T-helper 2 cell treated with Interferon-gamma antibody and Interleukin-4, amounts not matched to agents 5 μg/mL and 100 μg/mL, for 36 hours (primary cell): ENCODE results near the gene ASTN1.

ENCODE experiments used
- DNase-seq: peaks from one replicate; pipeline ENCODE4 v3.0.0; 2021; ENCODE audit warnings: low spot score
- H3K27ac Mint-ChIP-seq: one replicate; pipeline ENCODE4 v1.8.0; 2021; ENCODE audit warnings: mild to moderate bottlenecking, mixed read lengths
- H3K27me3 Mint-ChIP-seq: one replicate; pipeline ENCODE4 v1.8.0; 2021; ENCODE audit warnings: low read depth, mixed read lengths
- H3K36me3 Mint-ChIP-seq: one replicate; pipeline ENCODE4 v1.8.0; 2021; ENCODE audit warnings: low read depth, mixed read lengths
- H3K4me1 Mint-ChIP-seq: one replicate; pipeline ENCODE4 v1.8.0; 2021; ENCODE audit warnings: low read depth, mixed read lengths
- H3K4me3 Mint-ChIP-seq: one replicate; pipeline ENCODE4 v1.8.0; 2022; ENCODE audit warnings: mild to moderate bottlenecking, moderate library complexity, mixed read lengths
- H3K9me3 Mint-ChIP-seq: one replicate; pipeline ENCODE4 v1.8.0; 2021; ENCODE audit warnings: mixed read lengths

ASTN1 gene

DNA sequence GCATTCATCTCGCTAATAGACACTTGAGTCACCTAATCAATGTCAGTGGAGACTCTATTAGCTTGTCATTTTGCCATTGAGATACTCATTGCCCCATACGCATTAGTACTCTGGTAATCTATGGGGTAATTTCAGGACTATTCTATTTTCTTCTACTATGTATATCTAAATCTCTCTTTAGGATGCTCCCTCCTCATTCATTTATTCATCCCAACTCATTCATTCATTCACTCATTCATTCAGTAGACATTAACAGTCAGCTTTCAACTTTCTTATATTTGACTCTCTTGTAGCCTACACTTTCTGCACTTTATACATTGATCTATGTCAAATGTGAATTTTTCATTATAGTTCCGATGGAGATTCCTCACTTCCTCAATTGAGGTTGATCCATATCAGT lies 170.9 kb downstream of the ASTN1 start:
- Mint-ChIP-seq H3K9me3 (no peaks in the 10 kb centered on the region), H3K4me1 (no peaks in the 10 kb centered on the region), H3K36me3 (no peaks in the 10 kb centered on the region), H3K27me3 (no peaks in the 10 kb centered on the region), H3K4me3 (no peak overlapping the region), H3K27ac (no peak overlapping the region)
- no peak for DNase-seq

GRCh38 chr1:176989754-176990153 lies 174.8 kb downstream of the ASTN1 start:
- Mint-ChIP-seq H3K36me3 (no peaks in the 10 kb centered on the region), H3K27ac (no peak overlapping the region), H3K4me3 (no peak overlapping the region), H3K4me1 (no peaks in the 10 kb centered on the region), H3K27me3 (no peaks in the 10 kb centered on the region), H3K9me3 (no peaks in the 10 kb centered on the region)
- no peak for DNase-seq

DNA sequence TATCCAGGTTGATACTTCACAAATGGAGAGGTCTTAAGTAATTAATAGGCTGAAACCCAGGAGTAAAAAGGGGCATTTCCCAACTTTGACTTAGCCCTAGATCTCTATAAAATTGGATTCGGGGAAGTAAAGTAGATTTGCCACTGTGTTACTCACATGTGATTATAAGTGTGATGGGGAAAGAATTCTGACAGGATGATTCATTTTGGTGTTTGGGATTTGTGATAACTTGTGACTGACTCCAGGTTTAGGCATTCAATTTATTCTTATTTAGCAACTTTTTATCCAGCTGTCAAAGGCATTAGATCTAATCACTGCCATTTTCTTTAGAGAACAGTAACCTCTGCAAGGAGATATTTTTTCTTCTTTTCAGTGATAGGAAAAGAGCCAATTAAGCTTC lies 175.5 kb downstream of the ASTN1 start:
- no peak overlapping the region for H3K4me3 Mint-ChIP-seq
- H3K9me3 Mint-ChIP-seq, result no peaks in the 10 kb centered on the region
- H3K4me1 Mint-ChIP-seq, result no peaks in the 10 kb centered on the region
- no peak for DNase-seq
- H3K36me3 Mint-ChIP-seq, result no peaks in the 10 kb centered on the region
- H3K27me3 Mint-ChIP-seq, result no peaks in the 10 kb centered on the region
- no peak overlapping the region for H3K27ac Mint-ChIP-seq

DNA sequence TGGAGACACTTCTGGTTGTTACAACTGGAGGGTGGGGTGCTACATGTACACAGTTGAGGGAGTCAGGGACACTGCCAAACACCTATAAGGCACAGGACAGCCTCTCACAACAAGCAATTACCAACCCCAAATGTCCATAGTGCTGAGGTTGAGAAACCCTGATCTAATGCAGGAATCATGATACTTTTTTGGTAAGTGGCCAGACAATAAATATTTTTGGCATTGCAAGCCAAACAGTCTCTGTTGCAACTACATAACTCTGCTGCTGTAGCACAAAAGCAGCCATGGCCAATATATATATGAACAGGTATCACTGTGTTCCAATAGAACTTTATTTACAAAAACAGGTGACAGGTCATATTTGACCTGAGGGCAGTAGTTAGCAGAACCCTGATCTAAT lies 177.5 kb downstream of the ASTN1 start:
- Mint-ChIP-seq H3K27me3 (no peaks in the 10 kb centered on the region), H3K4me1 (no peaks in the 10 kb centered on the region), H3K27ac (no peak overlapping the region), H3K4me3 (no peak overlapping the region), H3K36me3 (no peaks in the 10 kb centered on the region), H3K9me3 (no peaks in the 10 kb centered on the region)
- DNase-seq, result no peak

DNA sequence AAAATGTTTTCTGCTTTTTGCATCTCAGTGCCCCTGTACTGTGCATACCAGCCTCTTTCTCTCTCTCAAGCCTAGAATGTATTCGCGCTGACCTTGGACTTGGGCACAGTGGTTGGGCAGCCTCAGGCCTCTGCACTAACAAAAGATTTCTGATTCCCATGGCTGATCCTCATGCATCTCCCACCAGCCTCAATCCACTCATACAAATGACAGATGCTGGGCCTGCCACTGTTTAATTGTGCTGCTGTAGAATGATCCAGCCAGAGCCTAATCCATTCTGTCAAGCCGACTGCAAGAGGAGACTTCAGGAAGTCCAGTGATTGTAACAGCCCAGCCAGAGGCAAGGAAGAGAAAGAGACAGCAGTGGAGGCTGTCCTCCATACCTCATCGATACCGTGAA lies 180.8 kb downstream of the ASTN1 start:
- Mint-ChIP-seq H3K4me1 (no peaks in the 10 kb centered on the region), H3K4me3 (no peak overlapping the region), H3K9me3 (no peaks in the 10 kb centered on the region), H3K27ac (no peak overlapping the region), H3K27me3 (no peaks in the 10 kb centered on the region), H3K36me3 (no peaks in the 10 kb centered on the region)
- DNase-seq, result no peak

- no peaks in the 10 kb centered on the region for H3K9me3 Mint-ChIP-seq
- DNase-seq, result no peak
- H3K4me3 Mint-ChIP-seq, result no peak overlapping the region
- no peak overlapping the region for H3K27ac Mint-ChIP-seq
- H3K36me3 Mint-ChIP-seq, result no peaks in the 10 kb centered on the region
- no peaks in the 10 kb centered on the region for H3K27me3 Mint-ChIP-seq
- H3K4me1 Mint-ChIP-seq, result no peaks in the 10 kb centered on the region
Measured at GRCh38 chr1:176976771-176977170, 187.7 kb downstream of the ASTN1 start.

DNA sequence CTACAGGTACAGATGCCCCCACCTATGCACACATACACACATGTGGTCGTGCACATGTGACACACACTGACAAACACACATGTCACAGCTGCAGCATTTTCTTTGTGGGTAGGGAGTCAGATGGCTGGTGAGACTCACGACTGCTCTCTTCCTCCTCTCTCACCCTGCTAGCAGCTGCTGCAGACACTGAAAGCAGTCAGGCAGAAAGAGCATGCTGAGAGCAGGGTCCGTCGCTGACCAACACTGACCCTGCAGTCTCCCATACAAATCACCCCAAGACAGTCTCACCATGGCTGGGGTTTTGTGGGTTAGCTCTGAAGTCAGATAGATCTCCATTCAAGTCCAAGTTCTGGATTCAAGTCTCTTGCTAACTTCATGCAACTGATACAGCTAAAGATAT lies 188.3 kb downstream of the ASTN1 start:
- Mint-ChIP-seq H3K4me1 (no peaks in the 10 kb centered on the region), H3K9me3 (no peaks in the 10 kb centered on the region), H3K27me3 (no peaks in the 10 kb centered on the region), H3K36me3 (no peaks in the 10 kb centered on the region), H3K4me3 (no peak overlapping the region), H3K27ac (no peak overlapping the region)
- no peak for DNase-seq

- H3K27ac Mint-ChIP-seq, result no peak overlapping the region
- H3K36me3 Mint-ChIP-seq, result no peaks in the 10 kb centered on the region
- no peaks in the 10 kb centered on the region for H3K27me3 Mint-ChIP-seq
- no peak for DNase-seq
- H3K4me3 Mint-ChIP-seq, result no peak overlapping the region
- H3K9me3 Mint-ChIP-seq, result no peaks in the 10 kb centered on the region
- H3K4me1 Mint-ChIP-seq, result no peaks in the 10 kb centered on the region
Measured at GRCh38 chr1:176964687-176965086, 199.8 kb downstream of the ASTN1 start.

DNA sequence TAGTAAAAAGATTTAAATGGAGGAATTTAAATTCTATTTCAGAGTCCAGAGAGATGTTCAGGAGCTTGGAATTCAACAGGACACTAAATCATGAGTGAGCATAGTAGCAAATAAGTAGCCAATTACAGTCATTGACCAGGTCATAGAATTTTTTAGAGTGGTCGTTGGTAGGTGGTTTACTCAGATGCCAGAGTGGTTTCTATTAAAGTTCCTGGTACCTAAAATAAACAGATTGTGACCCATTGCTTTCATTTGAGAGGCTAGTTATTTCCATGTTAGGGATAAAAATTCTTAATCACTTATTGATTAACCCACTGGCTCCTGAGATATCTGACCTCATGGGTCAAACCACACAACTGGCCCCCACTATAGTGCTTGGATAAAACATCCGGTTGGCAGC lies 201.3 kb downstream of the ASTN1 start:
- no peaks in the 10 kb centered on the region for H3K9me3 Mint-ChIP-seq
- no peak overlapping the region for H3K4me3 Mint-ChIP-seq
- H3K27ac Mint-ChIP-seq, result no peak overlapping the region
- DNase-seq, result no peak
- H3K4me1 Mint-ChIP-seq, result no peaks in the 10 kb centered on the region
- H3K36me3 Mint-ChIP-seq, result no peaks in the 10 kb centered on the region
- H3K27me3 Mint-ChIP-seq, result no peaks in the 10 kb centered on the region

- H3K27ac Mint-ChIP-seq, result no peak overlapping the region
- no peaks in the 10 kb centered on the region for H3K9me3 Mint-ChIP-seq
- no peaks in the 10 kb centered on the region for H3K36me3 Mint-ChIP-seq
- no peaks in the 10 kb centered on the region for H3K27me3 Mint-ChIP-seq
- no peak for DNase-seq
- H3K4me3 Mint-ChIP-seq, result no peak overlapping the region
- H3K4me1 Mint-ChIP-seq, result no peaks in the 10 kb centered on the region
Measured at GRCh38 chr1:176961678-176962077, 202.8 kb downstream of the ASTN1 start.

GRCh38 chr1:176959191-176959820 lies 205.2 kb downstream of the ASTN1 start:
- Mint-ChIP-seq H3K9me3 (no peaks in the 10 kb centered on the region), H3K27ac (no peak overlapping the region), H3K4me1 (no peaks in the 10 kb centered on the region), H3K4me3 (no peak overlapping the region), H3K27me3 (no peaks in the 10 kb centered on the region), H3K36me3 (no peaks in the 10 kb centered on the region)
- no peak for DNase-seq

GRCh38 chr1:176957603-176958002 lies 206.9 kb downstream of the ASTN1 start:
- DNase-seq, result no peak
- H3K27me3 Mint-ChIP-seq, result no peaks in the 10 kb centered on the region

DNA sequence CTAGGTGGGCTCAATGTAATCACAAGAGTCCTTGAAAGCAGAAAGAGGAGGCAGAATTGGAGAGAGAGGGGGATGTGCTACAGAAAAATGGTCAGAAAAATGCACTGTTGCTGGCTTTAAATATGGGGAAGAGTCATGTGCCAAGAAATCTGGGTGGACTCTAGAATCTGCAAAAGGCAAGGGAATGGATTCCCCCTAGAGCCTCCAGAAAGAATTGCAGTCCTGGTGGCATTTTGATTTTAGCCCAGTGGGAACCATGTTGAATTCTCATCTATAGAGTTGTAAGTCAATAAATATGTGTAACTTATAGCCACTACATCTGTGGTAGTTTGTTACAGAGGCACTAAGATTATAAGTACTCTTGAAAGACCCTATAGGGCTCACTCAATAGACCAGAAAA lies 210.3 kb downstream of the ASTN1 start:
- no peak for DNase-seq

More at GRCh38 chr1:176957603-176958002, 206.9 kb downstream of the ASTN1 start:
- H3K36me3 Mint-ChIP-seq, result no peaks in the 10 kb centered on the region
- H3K4me1 Mint-ChIP-seq, result no peaks in the 10 kb centered on the region
- no peak overlapping the region for H3K27ac Mint-ChIP-seq
- no peaks in the 10 kb centered on the region for H3K9me3 Mint-ChIP-seq
- no peak overlapping the region for H3K4me3 Mint-ChIP-seq

GRCh38 chr1:176950736-176951324 lies 213.7 kb downstream of the ASTN1 start:
- no peaks in the 10 kb centered on the region for H3K27me3 Mint-ChIP-seq
- no peak overlapping the region for H3K4me3 Mint-ChIP-seq
- no peaks in the 10 kb centered on the region for H3K4me1 Mint-ChIP-seq
- H3K27ac Mint-ChIP-seq, result no peak overlapping the region
- DNase-seq, result no peak
- H3K9me3 Mint-ChIP-seq, result no peaks in the 10 kb centered on the region
- H3K36me3 Mint-ChIP-seq, result no peaks in the 10 kb centered on the region

More for the DNA sequence above, 210.3 kb downstream of the ASTN1 start:
- Mint-ChIP-seq H3K9me3 (no peaks in the 10 kb centered on the region), H3K4me3 (no peak overlapping the region), H3K27ac (no peak overlapping the region), H3K4me1 (no peaks in the 10 kb centered on the region), H3K27me3 (no peaks in the 10 kb centered on the region), H3K36me3 (no peaks in the 10 kb centered on the region)
